Common myeloid progenitor, CD34-positive (primary cell): Measurements from ENCODE around the gene MIPOL1.

Experiments used
- CTCF ChIA-PET: fragments of 350-600 bp; sonication (Branson Sonifier 250); formaldehyde crosslinking; loops from one replicate; lab custom pipeline; 2021; ENCODE audit warnings: antibody characterized with exemption; lab: Charles Lee
- POLR2A ChIA-PET: fragments of 350-600 bp; sonication (Branson Sonifier 250); formaldehyde crosslinking; loops from one replicate; lab custom pipeline; 2021; ENCODE audit warnings: antibody characterized with exemption; lab: Charles Lee
- DNase-seq, 3 donors: peaks; one replicate each; pipeline versions ENCODE4 v3.0.0 to v3.0.0-alpha.2; 2013
- H3K27ac ChIP-seq, 2 experiments: 1 replicate in 1 of 2; 2 replicates in 1 of 2; pipeline ENCODE4 v1.7.0; 2013; ENCODE audit warnings: inconsistent platforms in 2 of 2, low read length in 2 of 2, mild to moderate bottlenecking in 2 of 2, low read depth in 1 of 2, moderate library complexity in 1 of 2; ENCODE audit not compliant: severe bottlenecking in 2 of 2, insufficient read depth in 1 of 2, poor library complexity in 1 of 2
- H3K27me3 ChIP-seq, 5 experiments: replicated peaks in 2 of 5; 1 replicate in 3 of 5; 2 replicates in 2 of 5; pipeline versions ENCODE4 v1.6.1 to v1.7.0; 2013; ENCODE audit warnings: low read length in 4 of 5, mild to moderate bottlenecking in 2 of 5, moderate library complexity in 2 of 5, inconsistent platforms in 1 of 5; ENCODE audit not compliant: insufficient read depth in 5 of 5, control insufficient read depth in 4 of 5
- H3K36me3 ChIP-seq, 4 experiments: 1 replicate in 2 of 4; 2 replicates in 2 of 4; pipeline versions ENCODE4 v1.6.1 to v1.7.0; 2013; ENCODE audit warnings: low read length in 3 of 4, control low read depth in 1 of 4, mild to moderate bottlenecking in 1 of 4; ENCODE audit not compliant: control insufficient read depth in 4 of 4, insufficient read depth in 4 of 4
- H3K4me1 ChIP-seq, 4 experiments: 1 replicate in 3 of 4; 2 replicates in 1 of 4; pipeline versions ENCODE4 v1.6.1 to v1.7.1; 2013; ENCODE audit warnings: low read length in 3 of 4, mild to moderate bottlenecking in 3 of 4, control low read depth in 1 of 4, inconsistent platforms in 1 of 4, moderate library complexity in 1 of 4; ENCODE audit not compliant: control insufficient read depth in 4 of 4, insufficient read depth in 4 of 4; ENCODE audit errors: control extremely low read depth in 1 of 4
- H3K4me3 ChIP-seq, 7 experiments: 1 replicate in 4 of 7; 2 replicates in 3 of 7; pipeline versions ENCODE4 v1.5.1 to v1.7.0; 2013; ENCODE audit warnings: mild to moderate bottlenecking in 7 of 7, low read length in 6 of 7, moderate library complexity in 6 of 7, inconsistent platforms in 2 of 7, low read depth in 2 of 7, control low read depth in 1 of 7; ENCODE audit not compliant: insufficient read depth in 4 of 7, control insufficient read depth in 1 of 7; ENCODE audit errors: extremely low read depth in 1 of 7
- H3K9me3 ChIP-seq, 5 experiments: 1 replicate in 4 of 5; 2 replicates in 1 of 5; pipeline versions ENCODE4 v1.6.1 to v1.7.1; 2013; ENCODE audit warnings: low read length in 4 of 5, mild to moderate bottlenecking in 2 of 5, inconsistent platforms in 1 of 5, low read depth in 1 of 5, moderate library complexity in 1 of 5; ENCODE audit not compliant: control insufficient read depth in 4 of 5, insufficient read depth in 2 of 5; ENCODE audit errors: control extremely low read depth in 1 of 5
- WGBS: methylation state at CpG from one replicate; pipeline ENCODE4 v1.1.5; 2013; ENCODE audit not compliant: insufficient coverage; 5-methylcytosine and 5-hydroxymethylcytosine counted together

MIPOL1 gene

GRCh38 chr14:37493606-37494005, 295.9 kb downstream of the MIPOL1 start:
- peaks cover 0 to 7% (median 0%) of the 10 kb centered on the region in 5 experiments for H3K9me3 ChIP-seq
- WGBS = 83% methylated on average over 1 of the region's 2 CpGs
- no peak for DNase-seq
- POLR2A ChIA-PET = no interaction called here
- no peaks in the 10 kb centered on the region for H3K4me1 ChIP-seq
- no peaks in the 10 kb centered on the region for H3K27me3 ChIP-seq
- CTCF ChIA-PET = no interaction called here
- H3K36me3 ChIP-seq = no peaks in the 10 kb centered on the region
- no peak overlapping the region for H3K4me3 ChIP-seq
- H3K27ac ChIP-seq = no peak overlapping the region

- 100% methylated on average over 1 of the region's 2 CpGs for WGBS
- CTCF ChIA-PET = no interaction called here
Measured at GRCh38 chr14:37497422-37497821, 299.7 kb downstream of the MIPOL1 start.

GRCh38 chr14:37501877-37502276, 304.1 kb downstream of the MIPOL1 start:
- Histone ChIP-seq H3K4me3 (no peak overlapping the region), H3K9me3 (no peaks in the 10 kb centered on the region), H3K27ac (no peak overlapping the region), H3K4me1 (no peaks in the 10 kb centered on the region), H3K27me3 (no peaks in the 10 kb centered on the region), H3K36me3 (peaks cover 0 to 6% (median 0%) of the 10 kb centered on the region in 4 experiments)
- DNase-seq = no peak
- CTCF ChIA-PET = no interaction called here
- POLR2A ChIA-PET = no interaction called here
- 100% methylated on average over 4 of the region's 5 CpGs for WGBS

More at GRCh38 chr14:37497422-37497821, 299.7 kb downstream of the MIPOL1 start:
- POLR2A ChIA-PET = no interaction called here
- H3K36me3 ChIP-seq = peaks cover 0 to 6% (median 0%) of the 10 kb centered on the region in 4 experiments
- H3K4me1 ChIP-seq = no peaks in the 10 kb centered on the region
- H3K27ac ChIP-seq = no peak overlapping the region
- no peaks in the 10 kb centered on the region for H3K27me3 ChIP-seq
- H3K9me3 ChIP-seq = no peaks in the 10 kb centered on the region
- no peak for DNase-seq
- no peak overlapping the region for H3K4me3 ChIP-seq

- DNase-seq = no peak
- H3K4me1 ChIP-seq = no peaks in the 10 kb centered on the region
- ChIA-PET POLR2A (no interaction called here), CTCF (no interaction called here)
- H3K36me3 ChIP-seq = no peaks in the 10 kb centered on the region
- no peak overlapping the region for H3K27ac ChIP-seq
- WGBS = no CpG with 5 or more reads among the region's 3 CpGs
- no peak overlapping the region for H3K4me3 ChIP-seq
- H3K9me3 ChIP-seq = peaks cover 0 to 2% (median 0%) of the 10 kb centered on the region in 5 experiments
- H3K27me3 ChIP-seq = no peaks in the 10 kb centered on the region
Measured at GRCh38 chr14:37508503-37508902, 310.8 kb downstream of the MIPOL1 start.

GRCh38 chr14:37512173-37512572, 314.4 kb downstream of the MIPOL1 start:
- no CpG with 5 or more reads among the region's 3 CpGs for WGBS
- H3K9me3 ChIP-seq = no peaks in the 10 kb centered on the region
- CTCF ChIA-PET = no interaction called here

GRCh38 chr14:37515771-37516170, 318.0 kb downstream of the MIPOL1 start:
- CTCF ChIA-PET = no interaction called here
- Histone ChIP-seq H3K36me3 (no peaks in the 10 kb centered on the region), H3K9me3 (no peaks in the 10 kb centered on the region), H3K4me1 (no peaks in the 10 kb centered on the region), H3K4me3 (no peak overlapping the region), H3K27me3 (no peaks in the 10 kb centered on the region), H3K27ac (no peak overlapping the region)
- no peak for DNase-seq
- POLR2A ChIA-PET = no interaction called here
- WGBS = 100% methylated on average over 2 of the region's 3 CpGs

More at GRCh38 chr14:37512173-37512572, 314.4 kb downstream of the MIPOL1 start:
- DNase-seq = no peak
- no peaks in the 10 kb centered on the region for H3K4me1 ChIP-seq
- no peaks in the 10 kb centered on the region for H3K27me3 ChIP-seq
- no peak overlapping the region for H3K27ac ChIP-seq
- H3K4me3 ChIP-seq = no peak overlapping the region
- no peaks in the 10 kb centered on the region for H3K36me3 ChIP-seq
- POLR2A ChIA-PET = no interaction called here

GRCh38 chr14:37526994-37527393, 329.3 kb downstream of the MIPOL1 start:
- ChIA-PET CTCF (no interaction called here), POLR2A (no interaction called here)
- Histone ChIP-seq H3K36me3 (no peaks in the 10 kb centered on the region), H3K27ac (no peak overlapping the region), H3K27me3 (no peaks in the 10 kb centered on the region), H3K4me3 (no peak overlapping the region), H3K4me1 (no peaks in the 10 kb centered on the region), H3K9me3 (no peaks in the 10 kb centered on the region)
- no CpG with 5 or more reads among the region's 2 CpGs for WGBS
- DNase-seq = no peak
